NB4 (cell line): ENCODE results near the gene CDH23.

Source experiments
- DNase-seq: peaks from one replicate; pipeline ENCODE4 v3.0.0; 2010; ENCODE audit warnings: low read depth
- H3K4me3 ChIP-seq: one replicate; pipeline ENCODE4 v1.5.1; 2011; ENCODE audit warnings: mild to moderate bottlenecking, low read depth, low read length, moderate library complexity
- CTCF ChIP-seq: IDR thresholded peaks from one replicate; pipeline ENCODE4 v1.5.1; 2012; ENCODE audit warnings: low read depth, low read length
- MAX ChIP-seq: IDR thresholded peaks from 2 replicates; pipeline ENCODE4 v1.6.1; 2011; ENCODE audit warnings: low read depth, low read length
- MYC ChIP-seq: IDR thresholded peaks from 2 replicates; pipeline ENCODE4 v1.6.1; 2011; ENCODE audit warnings: low read depth, low read length
- POLR2A ChIP-seq: IDR thresholded peaks from 2 replicates; pipeline ENCODE4 v1.6.1; 2011; ENCODE audit warnings: mild to moderate bottlenecking; ENCODE audit not compliant: insufficient read length; ENCODE audit errors: extremely low read depth

The CDH23 gene

GRCh38 chr10:71804077-71804476 is 407.4 kb downstream of the CDH23 start:
- TF ChIP-seq POLR2A (no peak), CTCF (no peak), MYC (no peak), MAX (no peak)
- no peak for DNase-seq
- H3K4me3 ChIP-seq, result no peak overlapping the region

- TF ChIP-seq CTCF, result no peak
- TF ChIP-seq MAX, result no peak
- TF ChIP-seq MYC, result no peak
- no peak for DNase-seq
- no peak overlapping the region for H3K4me3 ChIP-seq
Observed at GRCh38 chr10:71805776-71806703, 409.3 kb downstream of the CDH23 start.

DNA sequence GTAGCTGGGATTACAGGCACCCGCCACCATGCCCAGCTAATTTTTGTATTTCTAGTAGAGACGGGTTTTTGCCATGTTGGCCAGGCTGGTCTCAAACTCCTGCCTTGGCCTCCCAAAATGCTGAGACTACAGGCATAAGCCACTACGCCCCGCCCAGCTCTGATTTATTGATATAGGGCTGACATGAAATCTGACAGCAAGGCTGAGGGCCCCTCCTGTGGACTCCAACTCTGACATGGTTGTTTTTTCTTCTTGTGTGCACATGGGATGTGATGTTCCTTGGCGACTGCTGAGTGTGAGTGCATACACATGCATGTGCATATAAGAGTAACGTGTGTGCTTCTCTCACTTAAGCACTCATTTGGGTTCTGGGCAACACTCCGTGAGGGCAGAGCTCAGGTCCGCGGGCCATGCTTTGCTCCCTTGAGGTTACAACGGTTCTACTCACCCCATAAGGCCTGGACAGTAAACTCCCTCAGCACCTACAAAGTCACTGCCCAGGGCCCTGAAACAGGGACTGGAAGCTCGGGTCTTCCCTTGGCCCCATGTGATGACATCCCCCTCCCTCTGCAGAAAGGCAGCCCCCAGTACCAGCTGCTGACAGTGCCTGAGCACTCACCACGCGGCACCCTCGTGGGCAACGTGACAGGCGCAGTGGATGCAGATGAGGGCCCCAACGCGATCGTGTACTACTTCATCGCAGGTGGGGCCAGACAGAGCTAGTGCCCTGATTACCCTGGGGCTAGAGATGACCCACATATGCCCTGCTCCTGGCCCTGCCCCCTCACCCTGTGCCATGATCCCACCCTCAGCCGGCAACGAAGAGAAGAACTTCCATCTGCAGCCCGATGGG is 410.2 kb downstream of the CDH23 start:
- no peak overlapping the region for H3K4me3 ChIP-seq
- TF ChIP-seq MAX (no peak), POLR2A (no peak), MYC (no peak), CTCF (no peak)
- no peak for DNase-seq

- no peak for DNase-seq
- H3K4me3 ChIP-seq, result no peak overlapping the region
- TF ChIP-seq POLR2A, result no peak
- no peak for TF ChIP-seq MYC
- no peak for TF ChIP-seq MAX
- no peak for TF ChIP-seq CTCF
Observed at GRCh38 chr10:71807557-71808510, 411.1 kb downstream of the CDH23 start.

GRCh38 chr10:71809628-71810027 is 412.9 kb downstream of the CDH23 start:
- no peak for TF ChIP-seq MYC
- no peak for TF ChIP-seq POLR2A
- TF ChIP-seq MAX, result no peak
- no peak for TF ChIP-seq CTCF
- DNase-seq, result no peak
- H3K4me3 ChIP-seq, result no peak overlapping the region
